ENCODE measurements around the gene SLC25A21. TPM values are rescaled to one million over a fixed set of nuclear protein-coding genes. Genes with fewer than 3 reads are reported as not detected.
A peak's percentile ranks its signal among the peaks of the same experiment; 100 is the strongest.
"Not testable (repeated sequence)": the region's sequence is repeated elsewhere in the genome, so short reads cannot be mapped to it uniquely, and the experiment has no call there.

The SLC25A21 gene
- polyA plus RNA-seq, 6 donors from 2014 or later = not detected

GRCh38 chr14:36939265-36939664 is 233.1 kb downstream of the SLC25A21 start:
- peaks cover 0 to 2% (median 0%) of the 10 kb centered on the region in 7 donors for H3K9me3 Mint-ChIP-seq
- peaks cover 0 to 4% (median 0%) of the 10 kb centered on the region in 3 donors for H3K27me3 Mint-ChIP-seq
- H3K27ac Mint-ChIP-seq = no peak overlapping the region
- no peaks in the 10 kb centered on the region for H3K36me3 Mint-ChIP-seq
- DNase-seq (no peak), ATAC-seq (ENCODE audit: low read depth in 2 of 2) (no peak)
- no peak overlapping the region for H3K4me3 Mint-ChIP-seq
- H3K4me1 Mint-ChIP-seq = no peaks in the 10 kb centered on the region

- Mint-ChIP-seq H3K36me3 (no peaks in the 10 kb centered on the region), H3K4me3 (no peak overlapping the region), H3K27ac (no peak overlapping the region), H3K4me1 (no peaks in the 10 kb centered on the region), H3K9me3 (peaks cover 0 to 2% (median 0%) of the 10 kb centered on the region in 7 donors), H3K27me3 (peaks cover 0 to 4% (median 0%) of the 10 kb centered on the region in 3 donors)
- DNase-seq (no peak), ATAC-seq (ENCODE audit: low read depth in 2 of 2) (no peak)
Observed at GRCh38 chr14:36938678-36939077, 233.7 kb downstream of the SLC25A21 start.

- no peaks in the 10 kb centered on the region for H3K27me3 Mint-ChIP-seq
- H3K4me1 Mint-ChIP-seq = no peaks in the 10 kb centered on the region
- H3K27ac Mint-ChIP-seq = no peak overlapping the region
- H3K9me3 Mint-ChIP-seq = peaks cover 0 to 3% (median 0%) of the 10 kb centered on the region in 7 donors
- ATAC-seq (ENCODE audit: low read depth in 2 of 2) (no peak), DNase-seq (no peak)
- no peak overlapping the region for H3K4me3 Mint-ChIP-seq
- H3K36me3 Mint-ChIP-seq = no peaks in the 10 kb centered on the region
Observed at GRCh38 chr14:36935976-36936678, 236.3 kb downstream of the SLC25A21 start.

GRCh38 chr14:36934304-36934703 is 238.1 kb downstream of the SLC25A21 start:
- Mint-ChIP-seq H3K27me3 (no peaks in the 10 kb centered on the region), H3K27ac (peak overlapping the region in 1 of 6 donors; percentile 25), H3K9me3 (peaks cover 0 to 4% (median 0%) of the 10 kb centered on the region in 7 donors), H3K4me3 (no peak overlapping the region), H3K4me1 (no peaks in the 10 kb centered on the region), H3K36me3 (no peaks in the 10 kb centered on the region)
- ATAC-seq (ENCODE audit: low read depth in 2 of 2) = no peak
- no peak for DNase-seq

- ATAC-seq (ENCODE audit: low read depth in 2 of 2) = no peak
- Mint-ChIP-seq H3K4me1 (no peaks in the 10 kb centered on the region), H3K4me3 (no peak overlapping the region), H3K27me3 (no peaks in the 10 kb centered on the region), H3K36me3 (no peaks in the 10 kb centered on the region), H3K9me3 (peaks cover 0 to 4% (median 0%) of the 10 kb centered on the region in 7 donors), H3K27ac (no peak overlapping the region)
- DNase-seq = no peak
Observed at GRCh38 chr14:36931791-36932190, 240.6 kb downstream of the SLC25A21 start.

GRCh38 chr14:36928432-36928831 is 244.0 kb downstream of the SLC25A21 start:
- Mint-ChIP-seq H3K4me1 (no peaks in the 10 kb centered on the region), H3K27me3 (no peaks in the 10 kb centered on the region), H3K27ac (no peak overlapping the region), H3K9me3 (peaks cover 0 to 4% (median 0%) of the 10 kb centered on the region in 7 donors), H3K4me3 (no peak overlapping the region), H3K36me3 (no peaks in the 10 kb centered on the region)
- ATAC-seq (ENCODE audit: low read depth in 2 of 2) (no peak), DNase-seq (no peak)

- H3K36me3 Mint-ChIP-seq = no peaks in the 10 kb centered on the region
- H3K27me3 Mint-ChIP-seq = no peaks in the 10 kb centered on the region
- no peak overlapping the region for H3K4me3 Mint-ChIP-seq
- ATAC-seq (ENCODE audit: low read depth in 2 of 2) (no peak), DNase-seq (no peak)
- H3K4me1 Mint-ChIP-seq = no peaks in the 10 kb centered on the region
- no peak overlapping the region for H3K27ac Mint-ChIP-seq
- H3K9me3 Mint-ChIP-seq = peaks cover 0 to 5% (median 0%) of the 10 kb centered on the region in 7 donors
Observed at GRCh38 chr14:36925094-36925493, 247.3 kb downstream of the SLC25A21 start.

- Mint-ChIP-seq H3K27ac (no peak overlapping the region), H3K9me3 (peaks cover 0 to 2% (median 0%) of the 10 kb centered on the region in 7 donors), H3K27me3 (peaks cover 0 to 4% (median 0%) of the 10 kb centered on the region in 3 donors), H3K36me3 (no peaks in the 10 kb centered on the region), H3K4me3 (no peak overlapping the region), H3K4me1 (no peaks in the 10 kb centered on the region)
- DNase-seq (no peak), ATAC-seq (ENCODE audit: low read depth in 2 of 2) (no peak)
Observed at GRCh38 chr14:36916668-36917067, 255.7 kb downstream of the SLC25A21 start.

GRCh38 chr14:36915081-36915480 is 257.3 kb downstream of the SLC25A21 start:
- Mint-ChIP-seq H3K27me3 (peaks cover 0 to 4% (median 0%) of the 10 kb centered on the region in 3 donors), H3K4me1 (no peaks in the 10 kb centered on the region), H3K4me3 (no peak overlapping the region), H3K9me3 (peaks cover 0 to 2% (median 0%) of the 10 kb centered on the region in 7 donors), H3K27ac (no peak overlapping the region), H3K36me3 (no peaks in the 10 kb centered on the region)
- ATAC-seq (ENCODE audit: low read depth in 2 of 2) = no peak
- no peak for DNase-seq

- Mint-ChIP-seq H3K27me3 (peaks cover 0 to 1% (median 0%) of the 10 kb centered on the region in 3 donors), H3K9me3 (peaks cover 0 to 1% (median 0%) of the 10 kb centered on the region in 7 donors), H3K27ac (no peak overlapping the region), H3K36me3 (no peaks in the 10 kb centered on the region), H3K4me1 (no peaks in the 10 kb centered on the region), H3K4me3 (no peak overlapping the region)
- DNase-seq (no peak), ATAC-seq (ENCODE audit: low read depth in 2 of 2) (no peak)
Observed at GRCh38 chr14:36910578-36910977, 261.8 kb downstream of the SLC25A21 start.

GRCh38 chr14:36905272-36905888 is 267.0 kb downstream of the SLC25A21 start:
- H3K9me3 Mint-ChIP-seq = peaks cover 0 to 6% (median 4%) of the 10 kb centered on the region in 7 donors
- H3K4me1 Mint-ChIP-seq = no peaks in the 10 kb centered on the region
- ATAC-seq (ENCODE audit: low read depth in 2 of 2) = no peak
- no peak for DNase-seq
- no peaks in the 10 kb centered on the region for H3K36me3 Mint-ChIP-seq
- H3K4me3 Mint-ChIP-seq = no peak overlapping the region
- no peak overlapping the region for H3K27ac Mint-ChIP-seq
- H3K27me3 Mint-ChIP-seq = no peaks in the 10 kb centered on the region

- no peak for DNase-seq
- Mint-ChIP-seq H3K27ac (no peak overlapping the region), H3K4me1 (no peaks in the 10 kb centered on the region), H3K36me3 (no peaks in the 10 kb centered on the region), H3K27me3 (no peaks in the 10 kb centered on the region), H3K9me3 (peaks cover 3 to 13% (median 5%) of the 10 kb centered on the region in 7 donors), H3K4me3 (no peak overlapping the region)
- ATAC-seq (ENCODE audit: low read depth in 2 of 2) = no peak
Observed at GRCh38 chr14:36901861-36902260, 270.5 kb downstream of the SLC25A21 start.

- Mint-ChIP-seq H3K4me3 (no peak overlapping the region), H3K36me3 (no peaks in the 10 kb centered on the region), H3K4me1 (no peaks in the 10 kb centered on the region), H3K27ac (no peak overlapping the region), H3K9me3 (peaks cover 3 to 16% (median 6%) of the 10 kb centered on the region in 7 donors), H3K27me3 (no peaks in the 10 kb centered on the region)
- DNase-seq (no peak), ATAC-seq (ENCODE audit: low read depth in 2 of 2) (no peak)
Observed at GRCh38 chr14:36900846-36901245, 271.6 kb downstream of the SLC25A21 start.

- not testable (repeated sequence) for H3K27me3 Mint-ChIP-seq; H3K36me3 Mint-ChIP-seq; H3K4me3 Mint-ChIP-seq; H3K4me1 Mint-ChIP-seq; H3K27ac Mint-ChIP-seq; DNase-seq; ATAC-seq (ENCODE audit: low read depth in 2 of 2)
- H3K9me3 Mint-ChIP-seq = peaks cover 0 to 13% (median 6%) of the 10 kb centered on the region in 7 donors
Observed at GRCh38 chr14:36896300-36896699, 276.1 kb downstream of the SLC25A21 start.

All from naive B cell (primary cell).